DOHH2 (cell line): ENCODE results near the gene RPL27.

Source experiments
- H3F3A ChIP-seq: fragments of 200-600 bp; sonication (generic), shearing (Covaris generic); 2 replicates; pipeline ENCODE4 v1.6.0; 2016; ENCODE audit warnings: antibody characterized with exemption, mild to moderate bottlenecking; ENCODE audit not compliant: control insufficient read depth, insufficient read depth
- H3K27ac ChIP-seq: fragments of 200-600 bp; sonication (generic); 2 replicates; pipeline ENCODE4 v1.5.1; 2014; ENCODE audit warnings: low read depth, mild to moderate bottlenecking, low read length, moderate library complexity
- H3K27me3 ChIP-seq: fragments of 200-600 bp; sonication (generic); 2 replicates; pipeline ENCODE4 v1.6.1; 2014; ENCODE audit warnings: mild to moderate bottlenecking, low read length, mixed read lengths; ENCODE audit not compliant: control insufficient read depth
- H3K36me3 ChIP-seq: fragments of 200-600 bp; sonication (generic); 2 replicates; pipeline ENCODE4 v1.6.1; 2014; ENCODE audit warnings: mild to moderate bottlenecking, low read length, moderate library complexity, mixed read lengths; ENCODE audit not compliant: control insufficient read depth
- H3K4me1 ChIP-seq: fragments of 200-600 bp; sonication (generic); 2 replicates; pipeline ENCODE4 v1.6.1; 2014; ENCODE audit warnings: mild to moderate bottlenecking, low read length, mixed read lengths; ENCODE audit not compliant: control insufficient read depth
- H3K4me2 ChIP-seq: fragments of 200-600 bp; sonication (generic); 2 replicates; pipeline ENCODE4 v1.6.0; 2014; ENCODE audit warnings: mild to moderate bottlenecking, low read length, moderate library complexity
- H3K4me3 ChIP-seq: fragments of 200-600 bp; sonication (generic); 2 replicates; pipeline ENCODE4 v1.5.1; 2014; ENCODE audit warnings: mild to moderate bottlenecking, low read length, mixed read lengths
- H3K79me2 ChIP-seq: fragments of 200-600 bp; sonication (generic); 2 replicates; pipeline ENCODE4 v1.6.1; 2014; ENCODE audit warnings: mild to moderate bottlenecking, low read length, mixed read lengths; ENCODE audit not compliant: control insufficient read depth
- H3K9me2 ChIP-seq: fragments of 200-600 bp; sonication (generic); replicated peaks from 2 replicates; pipeline ENCODE4 v1.6.1; 2014; ENCODE audit warnings: mild to moderate bottlenecking, low read length, mixed read lengths; ENCODE audit not compliant: control insufficient read depth
- H3K9me3 ChIP-seq: fragments of 200-600 bp; sonication (generic); 2 replicates; pipeline ENCODE4 v1.6.1; 2014; ENCODE audit warnings: antibody characterized with exemption, low read length, mixed read lengths; ENCODE audit not compliant: control insufficient read depth, insufficient read depth
- H4K20me1 ChIP-seq: fragments of 200-600 bp; sonication (generic); 2 replicates; pipeline ENCODE4 v1.6.0; 2014; ENCODE audit warnings: low read depth, mild to moderate bottlenecking, antibody characterized with exemption, low read length, moderate library complexity; ENCODE audit not compliant: control insufficient read depth, insufficient read depth
- EZH2phosphoT487 ChIP-seq: fragments of 200-600 bp; sonication (generic); IDR thresholded peaks from 2 replicates; pipeline ENCODE4 v1.6.1; 2017; ENCODE audit warnings: borderline replicate concordance, mild to moderate bottlenecking, antibody characterized with exemption, low read length, moderate library complexity, mixed read lengths
- TF ChIP-seq, protein P1 (sequence below): fragments of 200-600 bp; sonication (generic); IDR thresholded peaks from one replicate; pipeline ENCODE4 v1.5.1; 2014; ENCODE audit warnings: antibody characterized with exemption, mild to moderate bottlenecking, low read depth, low read length; ENCODE audit not compliant: poor library complexity, severe bottlenecking

Gene RPL27

DNA sequence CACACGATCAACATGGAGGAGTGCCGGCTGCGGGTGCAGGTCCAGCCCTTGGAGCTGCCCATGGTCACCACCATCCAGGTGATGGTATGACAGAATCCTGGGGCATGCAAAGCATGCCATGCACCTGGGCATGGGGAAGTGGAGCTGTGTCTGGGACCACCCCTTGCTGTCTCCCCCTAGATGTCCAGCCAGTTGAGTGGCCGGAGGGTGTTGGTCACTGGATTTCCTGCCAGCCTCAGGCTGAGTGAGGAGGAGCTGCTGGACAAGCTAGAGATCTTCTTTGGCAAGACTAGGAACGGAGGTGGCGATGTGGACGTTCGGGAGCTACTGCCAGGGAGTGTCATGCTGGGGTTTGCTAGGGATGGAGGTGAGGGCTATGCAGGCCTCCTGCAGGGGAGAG is 15.1 kb downstream of the RPL27 start:
- TF ChIP-seq, protein P1, sequence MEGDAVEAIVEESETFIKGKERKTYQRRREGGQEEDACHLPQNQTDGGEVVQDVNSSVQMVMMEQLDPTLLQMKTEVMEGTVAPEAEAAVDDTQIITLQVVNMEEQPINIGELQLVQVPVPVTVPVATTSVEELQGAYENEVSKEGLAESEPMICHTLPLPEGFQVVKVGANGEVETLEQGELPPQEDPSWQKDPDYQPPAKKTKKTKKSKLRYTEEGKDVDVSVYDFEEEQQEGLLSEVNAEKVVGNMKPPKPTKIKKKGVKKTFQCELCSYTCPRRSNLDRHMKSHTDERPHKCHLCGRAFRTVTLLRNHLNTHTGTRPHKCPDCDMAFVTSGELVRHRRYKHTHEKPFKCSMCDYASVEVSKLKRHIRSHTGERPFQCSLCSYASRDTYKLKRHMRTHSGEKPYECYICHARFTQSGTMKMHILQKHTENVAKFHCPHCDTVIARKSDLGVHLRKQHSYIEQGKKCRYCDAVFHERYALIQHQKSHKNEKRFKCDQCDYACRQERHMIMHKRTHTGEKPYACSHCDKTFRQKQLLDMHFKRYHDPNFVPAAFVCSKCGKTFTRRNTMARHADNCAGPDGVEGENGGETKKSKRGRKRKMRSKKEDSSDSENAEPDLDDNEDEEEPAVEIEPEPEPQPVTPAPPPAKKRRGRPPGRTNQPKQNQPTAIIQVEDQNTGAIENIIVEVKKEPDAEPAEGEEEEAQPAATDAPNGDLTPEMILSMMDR, result no peak
- no peak for TF ChIP-seq EZH2phosphoT487
- Histone ChIP-seq H4K20me1 (no peaks in the 10 kb centered on the region), H3K36me3 (no peaks in the 10 kb centered on the region)

DNA sequence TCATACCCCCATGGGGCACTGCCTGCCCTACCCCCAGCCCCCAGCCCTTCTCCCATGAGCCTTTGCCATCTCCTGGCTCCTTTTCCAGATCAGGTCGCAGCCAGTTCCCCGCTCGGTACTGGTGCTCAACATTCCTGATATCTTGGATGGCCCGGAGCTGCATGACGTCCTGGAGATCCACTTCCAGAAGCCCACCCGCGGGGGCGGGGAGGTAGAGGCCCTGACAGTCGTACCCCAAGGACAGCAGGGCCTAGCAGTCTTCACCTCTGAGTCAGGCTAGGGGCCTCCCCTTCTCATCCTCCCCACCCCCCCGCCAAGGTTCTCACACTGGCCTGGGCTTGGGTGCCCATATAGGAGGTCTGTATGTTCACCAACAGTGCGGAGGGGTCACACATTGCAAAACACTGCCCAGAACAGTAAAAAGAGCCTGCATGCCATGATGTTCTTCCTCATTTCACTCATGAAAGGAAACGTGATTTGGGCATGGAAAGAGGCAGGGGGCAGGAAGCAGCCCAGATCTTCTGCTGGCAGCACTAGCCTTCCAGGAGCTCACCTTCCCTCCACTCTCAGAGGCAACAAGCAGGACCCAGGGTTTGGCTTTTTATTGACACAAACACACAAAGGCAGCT is 15.9 kb downstream of the RPL27 start:
- Histone ChIP-seq H3K36me3 (no peaks in the 10 kb centered on the region), H3K27ac (no peak overlapping the region), H3K9me3 (no peaks in the 10 kb centered on the region), H3K4me3 (no peak overlapping the region), H3K79me2 (no peaks in the 10 kb centered on the region), H3F3A (no peaks in the 10 kb centered on the region; the same call in 1 of the 2 replicates), H3K9me2 (no peaks in the 10 kb centered on the region), H3K4me1 (no peaks in the 10 kb centered on the region), H4K20me1 (no peaks in the 10 kb centered on the region), H3K4me2 (no peak overlapping the region), H3K27me3 (no peaks in the 10 kb centered on the region)
- TF ChIP-seq, protein P1, result no peak
- no peak for TF ChIP-seq EZH2phosphoT487

More for the DNA sequence above, 15.1 kb downstream of the RPL27 start:
- H3K9me3 ChIP-seq, result no peaks in the 10 kb centered on the region
- H3K4me3 ChIP-seq, result no peak overlapping the region
- no peaks in the 10 kb centered on the region for H3K9me2 ChIP-seq
- H3F3A ChIP-seq, result no peaks in the 10 kb centered on the region
- H3K4me2 ChIP-seq, result no peak overlapping the region
- no peaks in the 10 kb centered on the region for H3K4me1 ChIP-seq
- no peaks in the 10 kb centered on the region for H3K27me3 ChIP-seq
- no peak overlapping the region for H3K27ac ChIP-seq
- no peaks in the 10 kb centered on the region for H3K79me2 ChIP-seq

DNA sequence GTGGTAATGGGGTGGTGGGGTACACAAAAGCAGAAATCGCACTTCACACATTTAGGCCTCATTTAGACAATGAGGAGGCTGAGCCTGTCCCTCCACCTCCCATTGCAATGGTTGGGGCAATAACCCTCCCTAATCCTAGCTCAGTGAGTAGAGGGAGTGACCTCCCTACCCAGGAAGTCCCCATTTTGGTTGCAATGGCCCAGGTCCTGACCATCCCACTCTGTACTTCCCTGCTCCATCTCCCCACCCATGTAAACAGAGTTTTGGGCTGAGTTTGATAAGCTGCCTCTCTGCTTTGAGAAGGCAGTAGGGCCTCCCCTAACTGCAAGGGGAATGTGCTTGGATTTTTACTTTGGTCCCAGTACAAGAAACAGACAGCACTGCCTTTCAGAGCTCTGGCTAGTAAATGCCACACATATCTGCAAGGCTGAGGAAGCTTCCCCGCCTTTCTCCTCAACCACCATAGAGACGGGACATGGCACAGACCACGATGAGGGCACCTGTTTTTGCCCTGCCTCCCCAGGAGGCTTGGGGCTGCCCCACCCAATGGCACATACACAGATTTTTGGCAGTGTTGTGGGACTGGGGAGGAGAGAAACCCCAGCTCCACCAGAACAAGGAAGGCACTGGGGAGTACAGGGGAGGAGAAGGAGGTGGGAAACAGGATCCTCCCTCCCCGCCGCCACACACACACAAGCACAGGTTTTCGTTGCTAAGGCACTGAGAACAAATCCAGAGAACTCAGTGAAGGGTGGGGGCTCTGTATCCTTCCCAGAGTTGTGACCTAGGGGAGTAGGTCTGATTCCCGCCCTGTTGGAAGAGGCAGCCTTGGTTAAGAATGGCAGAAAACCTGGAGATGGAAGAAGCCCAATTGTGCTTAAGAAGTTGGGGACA is 16.7 kb downstream of the RPL27 start:
- Histone ChIP-seq H3K4me1 (no peaks in the 10 kb centered on the region), H3K4me3 (no peak overlapping the region), H3K9me3 (no peaks in the 10 kb centered on the region), H3K79me2 (no peaks in the 10 kb centered on the region), H3K9me2 (no peaks in the 10 kb centered on the region), H4K20me1 (no peaks in the 10 kb centered on the region), H3K27me3 (no peaks in the 10 kb centered on the region), H3K27ac (no peak overlapping the region), H3K4me2 (no peak overlapping the region), H3K36me3 (no peaks in the 10 kb centered on the region), H3F3A (no peaks in the 10 kb centered on the region; the same call in 1 of the 2 replicates)
- TF ChIP-seq EZH2phosphoT487, result no peak
- TF ChIP-seq, protein P1, result no peak
